ENCODE results near the gene CYSLTR2. TPM values are rescaled to one million over a fixed set of nuclear protein-coding genes. Genes with fewer than 3 reads are reported as not detected.

CYSLTR2 gene
- not detected in 3 replicates for total RNA-seq
- long read RNA-seq: 0 reads

DNA sequence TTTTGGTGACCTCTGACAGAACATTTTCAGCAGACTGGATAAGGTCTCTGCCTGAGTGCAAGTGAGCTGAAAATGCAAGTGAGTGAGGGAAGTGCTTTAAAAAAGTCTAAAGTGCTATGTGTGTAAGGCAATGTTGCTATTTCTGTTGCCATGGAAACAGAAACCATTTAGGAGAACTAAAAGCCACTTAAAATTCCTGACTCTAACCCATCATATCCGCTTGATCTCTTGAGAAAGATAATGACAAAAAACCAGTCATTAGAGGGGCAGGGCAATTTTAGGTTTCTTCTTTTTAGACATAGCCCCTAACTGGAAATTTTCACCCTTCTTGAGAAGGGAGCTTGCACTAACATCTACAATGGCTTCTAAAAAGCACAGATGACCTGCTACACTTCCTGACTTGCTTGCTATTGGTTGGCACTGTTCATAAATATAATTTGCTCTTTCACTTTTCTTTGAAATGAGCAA, at the start of gene CYSLTR2:
TSS of gene CYSLTR2 (plus strand) at position 458 of the 468 bp plus-strand sequence. CDS start 52,889 bp downstream, outside the sequence.
- TF ChIP-seq, protein P1, sequence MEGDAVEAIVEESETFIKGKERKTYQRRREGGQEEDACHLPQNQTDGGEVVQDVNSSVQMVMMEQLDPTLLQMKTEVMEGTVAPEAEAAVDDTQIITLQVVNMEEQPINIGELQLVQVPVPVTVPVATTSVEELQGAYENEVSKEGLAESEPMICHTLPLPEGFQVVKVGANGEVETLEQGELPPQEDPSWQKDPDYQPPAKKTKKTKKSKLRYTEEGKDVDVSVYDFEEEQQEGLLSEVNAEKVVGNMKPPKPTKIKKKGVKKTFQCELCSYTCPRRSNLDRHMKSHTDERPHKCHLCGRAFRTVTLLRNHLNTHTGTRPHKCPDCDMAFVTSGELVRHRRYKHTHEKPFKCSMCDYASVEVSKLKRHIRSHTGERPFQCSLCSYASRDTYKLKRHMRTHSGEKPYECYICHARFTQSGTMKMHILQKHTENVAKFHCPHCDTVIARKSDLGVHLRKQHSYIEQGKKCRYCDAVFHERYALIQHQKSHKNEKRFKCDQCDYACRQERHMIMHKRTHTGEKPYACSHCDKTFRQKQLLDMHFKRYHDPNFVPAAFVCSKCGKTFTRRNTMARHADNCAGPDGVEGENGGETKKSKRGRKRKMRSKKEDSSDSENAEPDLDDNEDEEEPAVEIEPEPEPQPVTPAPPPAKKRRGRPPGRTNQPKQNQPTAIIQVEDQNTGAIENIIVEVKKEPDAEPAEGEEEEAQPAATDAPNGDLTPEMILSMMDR (IDR thresholded peaks at IDR 0.05): no peak
- Mint-ChIP-seq H3K4me3 (ENCODE audit: unreplicated experiment) (no peak within 1 kb of the TSS), H3K27ac (ENCODE audit: unreplicated experiment) (no peak within 1 kb of the TSS), H3K27me3 (ENCODE audit: low read depth) (peaks cover 10% of the 10 kb centered on the region), H3K4me1 (ENCODE audit: low read depth) (peaks cover 6% of the 10 kb centered on the region), H3K36me3 (ENCODE audit: low read depth) (no peaks in the 10 kb centered on the region), H3K9me3 (ENCODE audit: low read depth) (no peaks in the 10 kb centered on the region)
- DNase-seq (ENCODE audit: low spot score): no peak

DNA sequence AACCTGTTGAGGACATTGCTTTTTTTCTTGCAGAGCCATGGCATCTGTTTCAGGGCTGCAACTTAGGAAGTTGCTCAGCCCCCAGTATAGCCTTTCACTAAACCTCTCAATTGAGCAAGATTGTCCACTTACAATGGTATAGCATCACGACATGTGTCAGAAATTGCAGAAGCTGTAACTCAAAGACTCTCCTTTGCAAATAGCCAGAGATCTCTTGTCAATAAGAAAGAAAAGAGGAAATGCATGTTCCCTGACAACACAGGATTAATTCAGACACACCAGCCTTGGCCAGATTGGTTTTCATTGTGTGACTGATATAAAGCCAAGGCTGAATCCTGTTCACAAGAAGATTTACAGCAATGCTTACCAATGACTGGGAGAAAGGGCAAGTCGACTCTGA, 38.7 kb upstream of the CYSLTR2 start:
- no peak for DNase-seq (ENCODE audit: low spot score)
- no peaks in the 10 kb centered on the region for H3K27me3 Mint-ChIP-seq (ENCODE audit: low read depth)
- peaks cover 13% of the 10 kb centered on the region for H3K9me3 Mint-ChIP-seq (ENCODE audit: low read depth)
- H3K36me3 Mint-ChIP-seq (ENCODE audit: low read depth): peaks cover 2% of the 10 kb centered on the region
- TF ChIP-seq, protein P1 (IDR thresholded peaks at IDR 0.05): no peak
- H3K4me3 Mint-ChIP-seq (ENCODE audit: unreplicated experiment): no peak overlapping the region
- no peaks in the 10 kb centered on the region for H3K4me1 Mint-ChIP-seq (ENCODE audit: low read depth)
- no peak overlapping the region for H3K27ac Mint-ChIP-seq (ENCODE audit: unreplicated experiment)

- peaks cover 4% of the 10 kb centered on the region for H3K36me3 Mint-ChIP-seq (ENCODE audit: low read depth)
- TF ChIP-seq, protein P1 (IDR thresholded peaks at IDR 0.05): no peak
- peaks cover 18% of the 10 kb centered on the region for H3K9me3 Mint-ChIP-seq (ENCODE audit: low read depth)
- H3K27ac Mint-ChIP-seq (ENCODE audit: unreplicated experiment): no peak overlapping the region
- H3K4me1 Mint-ChIP-seq (ENCODE audit: low read depth): no peaks in the 10 kb centered on the region
- H3K27me3 Mint-ChIP-seq (ENCODE audit: low read depth): no peaks in the 10 kb centered on the region
- no peak overlapping the region for H3K4me3 Mint-ChIP-seq (ENCODE audit: unreplicated experiment)
- DNase-seq (ENCODE audit: low spot score): no peak
Observed at GRCh38 chr13:48618937-48619336, 34.8 kb upstream of the CYSLTR2 start.

DNA sequence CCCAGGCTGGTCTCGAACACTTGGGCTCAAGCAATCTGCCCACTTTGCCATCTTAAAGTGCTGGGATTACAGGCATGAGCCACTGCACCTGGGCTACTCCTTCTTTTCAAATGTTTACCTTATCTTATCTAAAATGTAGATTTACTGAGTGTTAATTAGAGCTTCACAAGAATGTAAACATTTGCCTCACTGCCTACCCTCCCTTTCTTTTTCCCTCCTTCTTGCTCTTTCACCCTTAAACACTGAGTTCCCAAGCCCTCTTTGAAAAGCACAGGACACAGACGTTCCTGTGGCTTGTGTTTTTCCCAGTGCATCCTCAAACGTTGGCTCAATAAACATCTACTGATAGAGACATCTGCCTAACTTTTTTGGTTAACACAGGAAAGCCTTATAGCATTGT, 32.7 kb upstream of the CYSLTR2 start:
- Mint-ChIP-seq H3K27me3 (ENCODE audit: low read depth) (no peaks in the 10 kb centered on the region), H3K36me3 (ENCODE audit: low read depth) (peaks cover 2% of the 10 kb centered on the region), H3K4me1 (ENCODE audit: low read depth) (no peaks in the 10 kb centered on the region), H3K27ac (ENCODE audit: unreplicated experiment) (no peak overlapping the region), H3K9me3 (ENCODE audit: low read depth) (peaks cover 11% of the 10 kb centered on the region), H3K4me3 (ENCODE audit: unreplicated experiment) (no peak overlapping the region)
- TF ChIP-seq, protein P1 (IDR thresholded peaks at IDR 0.05): no peak
- no peak for DNase-seq (ENCODE audit: low spot score)

- Mint-ChIP-seq H3K27ac (ENCODE audit: unreplicated experiment) (no peak overlapping the region), H3K9me3 (ENCODE audit: low read depth) (peaks cover 9% of the 10 kb centered on the region), H3K4me1 (ENCODE audit: low read depth) (no peaks in the 10 kb centered on the region), H3K36me3 (ENCODE audit: low read depth) (peaks cover 2% of the 10 kb centered on the region), H3K27me3 (ENCODE audit: low read depth) (no peaks in the 10 kb centered on the region), H3K4me3 (ENCODE audit: unreplicated experiment) (no peak overlapping the region)
- TF ChIP-seq, protein P1 (IDR thresholded peaks at IDR 0.05): no peak
- DNase-seq (ENCODE audit: low spot score): no peak
Observed at GRCh38 chr13:48624016-48624415, 29.7 kb upstream of the CYSLTR2 start.

Measured in chondrocyte (in vitro differentiated cells).